Transverse colon (tissue), 1 donor: ENCODE data around the gene UGT2B15.
"Not testable (repeated sequence)": the region's sequence is repeated elsewhere in the genome, so short reads cannot be mapped to it uniquely, and the experiment has no call there.

Source experiments
- EP300 ChIP-seq: sonication (generic); formaldehyde crosslinking; IDR thresholded peaks from one replicate; pipeline ENCODE4 v1.6.1; 2017; ENCODE audit warnings: antibody characterized with exemption, low read depth
- POLR2A ChIP-seq: fragments of 450-650 bp; IDR thresholded peaks from one replicate; pipeline ENCODE4 v1.6.1; 2016; ENCODE audit warnings: antibody characterized with exemption, mild to moderate bottlenecking, moderate library complexity

- TF ChIP-seq POLR2A, EP300: not testable (repeated sequence)
Observed at GRCh38 chr4:68703168-68703567, 32.7 kb upstream of the UGT2B15 start.
